Measurements from ENCODE around the gene NDUFB10. TPM values are rescaled to one million over a fixed set of nuclear protein-coding genes. Genes with fewer than 3 reads are reported as not detected.

Gene NDUFB10
- total RNA-seq, 1 experiment from 2014 or later = 287 TPM

GRCh38 chr16:2009791-2010510 lies 50.6 kb downstream of the NDUFB10 start, which contains the start of gene ZNF598:
ZNF598 (minus strand) TSS chr16:2009821.
- in situ Hi-C loops (cut with HindIII; ENCODE audit: low pct_unique_long_range_greater_than_20kb, low sequenced_read_pairs) = no loop called here
- DNase-seq (ENCODE audit: low read depth, low spot score) (no peak), ATAC-seq (peak; percentile 94)
- H3K27ac ChIP-seq (ENCODE audit: low read length) = peak within 1 kb of the TSS; percentile 100
- ChIA-PET POLR2A (no interaction called here), CTCF (no interaction called here)
- H3K27me3 ChIP-seq (ENCODE audit: control insufficient read depth, insufficient read depth, low read length) = no peaks in the 10 kb centered on the region
- TF ChIP-seq SIN3A (IDR thresholded peaks at IDR 0.05; ENCODE audit: borderline replicate concordance, insufficient read depth, low read depth, low read length) = peak; percentile 52; the same call in 1 of the 2 replicates
- peak; percentile 37; the same call in 1 of the 2 replicates for TF ChIP-seq TCF7L2 (IDR thresholded peaks at IDR 0.05; ENCODE audit: low read depth, low read length)
- no peak for TF ChIP-seq CTCF (IDR thresholded peaks at IDR 0.05)
- peak in 1 of 2 experiments; percentile 41; a peak in 1 of 4 replicates for TF ChIP-seq REST (IDR thresholded peaks at IDR 0.05; ENCODE audit: insufficient read depth in 1 of 2, low read depth in 2 of 2, low read length in 1 of 2)
- peak; percentile 93 for TF ChIP-seq POLR2AphosphoS5 (IDR thresholded peaks at IDR 0.05; ENCODE audit: low read depth, low read length)
- intact Hi-C loops (cut with micrococcal nuclease; ENCODE audit: unreplicated experiment) = no loop called here
- no peaks in the 10 kb centered on the region for H3K9me3 ChIP-seq (ENCODE audit: control insufficient read depth, insufficient read depth, low read depth, low read length)
- H3K36me3 ChIP-seq (ENCODE audit: control insufficient read depth, insufficient read depth, low read length) = no peaks in the 10 kb centered on the region; the same call in 1 of the 2 replicates
- BruUV-seq (replicated peaks) = TSS peak; percentile 99
- H3K4me3 ChIP-seq (ENCODE audit: low read depth in 2 of 2, low read length in 2 of 2) = peak within 1 kb of the TSS; percentile 85 to 94
- H3K4me1 ChIP-seq (ENCODE audit: control insufficient read depth, insufficient read depth, low read length) = peaks cover 36% of the 10 kb centered on the region

Other genes starting within 250 kb of the NDUFB10 start
- gene NME3, start 188.0 kb upstream of the NDUFB10 start, total RNA-seq (2021; ENCODE audit: unreplicated experiment) = 117 TPM
- 53.4 TPM for gene EME2, start 186.7 kb upstream of the NDUFB10 start, total RNA-seq (2021; ENCODE audit: unreplicated experiment)
- gene MRPS34, start 186.4 kb upstream of the NDUFB10 start, total RNA-seq (2021; ENCODE audit: unreplicated experiment) = 187 TPM
- 23.0 TPM for gene SPSB3, start 177.0 kb upstream of the NDUFB10 start, total RNA-seq (2021; ENCODE audit: unreplicated experiment)
- gene NUBP2, start 176.6 kb upstream of the NDUFB10 start, total RNA-seq (2021; ENCODE audit: unreplicated experiment) = 85.8 TPM
- gene IGFALS, start 165.8 kb upstream of the NDUFB10 start, total RNA-seq (2021; ENCODE audit: unreplicated experiment) = 0.10 TPM
- 58.9 TPM for gene HAGH, start 132.7 kb upstream of the NDUFB10 start, total RNA-seq (2021; ENCODE audit: unreplicated experiment)
- gene FAHD1, start 132.3 kb upstream of the NDUFB10 start, total RNA-seq (2021; ENCODE audit: unreplicated experiment) = 34.6 TPM
- not detected for gene MEIOB, start 87.4 kb upstream of the NDUFB10 start, total RNA-seq (2021; ENCODE audit: unreplicated experiment)
- gene HS3ST6, start 41.1 kb upstream of the NDUFB10 start, total RNA-seq (2021; ENCODE audit: unreplicated experiment) = 3.3 TPM
- 25.3 TPM for gene MSRB1, start 16.3 kb upstream of the NDUFB10 start, total RNA-seq (2021; ENCODE audit: unreplicated experiment)
- gene RPL3L, start 4.8 kb upstream of the NDUFB10 start, total RNA-seq (2021; ENCODE audit: unreplicated experiment) = 0.26 TPM
- gene RPS2, start 5.3 kb downstream of the NDUFB10 start, total RNA-seq (2021; ENCODE audit: unreplicated experiment) = 2,794 TPM
- not detected for gene RNF151, start 7.3 kb downstream of the NDUFB10 start, total RNA-seq (2021; ENCODE audit: unreplicated experiment)
- gene TBL3, start 12.5 kb downstream of the NDUFB10 start, total RNA-seq (2021; ENCODE audit: unreplicated experiment) = 42.4 TPM
- 4.0 TPM for gene NOXO1, start 21.9 kb downstream of the NDUFB10 start, total RNA-seq (2021; ENCODE audit: unreplicated experiment)
- gene GFER, start 24.7 kb downstream of the NDUFB10 start, total RNA-seq (2021; ENCODE audit: unreplicated experiment) = 49.2 TPM
- gene SYNGR3, start 30.4 kb downstream of the NDUFB10 start, total RNA-seq (2021; ENCODE audit: unreplicated experiment) = 15.2 TPM
- gene ZNF598, start 50.3 kb downstream of the NDUFB10 start, total RNA-seq (2021; ENCODE audit: unreplicated experiment) = 85.7 TPM
- 15.3 TPM for gene NPW, start 60.2 kb downstream of the NDUFB10 start, total RNA-seq (2021; ENCODE audit: unreplicated experiment)
- gene NHERF2, start 67.4 kb downstream of the NDUFB10 start, total RNA-seq (2021; ENCODE audit: unreplicated experiment) = 174 TPM
- 39.8 TPM for gene NTHL1, start 88.3 kb downstream of the NDUFB10 start, total RNA-seq (2021; ENCODE audit: unreplicated experiment)
- 115 TPM for gene TSC2, start 88.4 kb downstream of the NDUFB10 start, total RNA-seq (2021; ENCODE audit: unreplicated experiment)
- 279 TPM for gene PKD1, start 176.4 kb downstream of the NDUFB10 start, total RNA-seq (2021; ENCODE audit: unreplicated experiment)
- 92.2 TPM for gene RAB26, start 189.1 kb downstream of the NDUFB10 start, total RNA-seq (2021; ENCODE audit: unreplicated experiment)
- gene TRAF7, start 196.2 kb downstream of the NDUFB10 start, total RNA-seq (2021; ENCODE audit: unreplicated experiment) = 108 TPM
- 4.5 TPM for gene CASKIN1, start 237.1 kb downstream of the NDUFB10 start, total RNA-seq (2021; ENCODE audit: unreplicated experiment)
- 91.1 TPM for gene MLST8, start 245.9 kb downstream of the NDUFB10 start, total RNA-seq (2021; ENCODE audit: unreplicated experiment)